ENCODE measurements around the gene ARID1B. TPM values are rescaled to one million over a fixed set of nuclear protein-coding genes. Genes with fewer than 3 reads are reported as not detected.

ARID1B gene
- total and polyA plus RNA-seq, 4 donors, result 7.0 to 49.0 (median 24.2) TPM

DNA sequence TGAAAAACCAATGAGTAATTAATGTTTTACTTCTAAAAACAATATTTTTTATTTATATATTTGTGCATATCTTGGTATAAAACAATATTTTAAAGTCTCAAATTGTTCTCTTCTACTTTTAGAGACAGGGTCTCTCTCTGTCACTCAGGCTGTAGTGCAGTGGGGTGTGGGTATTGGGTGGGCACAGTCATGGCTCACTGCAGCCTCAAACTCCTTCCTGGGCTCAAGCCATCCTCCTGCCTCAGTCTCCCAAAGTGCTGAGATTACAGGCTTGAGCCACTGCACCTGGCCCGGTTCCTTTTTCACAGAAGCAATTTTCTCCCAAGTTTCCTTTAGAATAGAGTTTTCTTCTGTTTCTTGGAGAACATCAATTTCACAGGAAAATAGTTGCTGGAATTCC lies 443.3 kb downstream of the ARID1B start:
- DNase-seq (ENCODE audit: low spot score), result no peak
- Histone ChIP-seq H3K27me3 (ENCODE audit: control insufficient read depth in 4 of 4, insufficient read depth in 4 of 4, low read length in 3 of 4) (no peaks in the 10 kb centered on the region), H3K36me3 (ENCODE audit: control insufficient read depth in 4 of 4, insufficient read depth in 3 of 4, low read depth in 1 of 4, low read length in 3 of 4) (no peaks in the 10 kb centered on the region), H3K9me3 (ENCODE audit: control insufficient read depth in 4 of 4, low read length in 3 of 4) (no peaks in the 10 kb centered on the region), H3K4me3 (ENCODE audit: low read depth in 1 of 3, low read length in 3 of 3) (peak overlapping the region in 1 of 3 donors; percentile 51), H3K9ac (ENCODE audit: low read depth in 1 of 2, low read length in 2 of 2) (peak overlapping the region in 1 of 2 donors; percentile 32), H3K4me1 (ENCODE audit: control insufficient read depth in 4 of 4, insufficient read depth in 4 of 4, low read length in 3 of 4) (peaks cover 0 to 6% (median 1%) of the 10 kb centered on the region in 4 donors), H3K27ac (ENCODE audit: low read depth in 1 of 2, low read length in 2 of 2) (no peak overlapping the region)
- TF ChIP-seq RAD21 (IDR thresholded peaks at IDR 0.05) (no peak), FOXA1 (IDR thresholded peaks at IDR 0.05) (no peak)
- TF ChIP-seq, protein P1, sequence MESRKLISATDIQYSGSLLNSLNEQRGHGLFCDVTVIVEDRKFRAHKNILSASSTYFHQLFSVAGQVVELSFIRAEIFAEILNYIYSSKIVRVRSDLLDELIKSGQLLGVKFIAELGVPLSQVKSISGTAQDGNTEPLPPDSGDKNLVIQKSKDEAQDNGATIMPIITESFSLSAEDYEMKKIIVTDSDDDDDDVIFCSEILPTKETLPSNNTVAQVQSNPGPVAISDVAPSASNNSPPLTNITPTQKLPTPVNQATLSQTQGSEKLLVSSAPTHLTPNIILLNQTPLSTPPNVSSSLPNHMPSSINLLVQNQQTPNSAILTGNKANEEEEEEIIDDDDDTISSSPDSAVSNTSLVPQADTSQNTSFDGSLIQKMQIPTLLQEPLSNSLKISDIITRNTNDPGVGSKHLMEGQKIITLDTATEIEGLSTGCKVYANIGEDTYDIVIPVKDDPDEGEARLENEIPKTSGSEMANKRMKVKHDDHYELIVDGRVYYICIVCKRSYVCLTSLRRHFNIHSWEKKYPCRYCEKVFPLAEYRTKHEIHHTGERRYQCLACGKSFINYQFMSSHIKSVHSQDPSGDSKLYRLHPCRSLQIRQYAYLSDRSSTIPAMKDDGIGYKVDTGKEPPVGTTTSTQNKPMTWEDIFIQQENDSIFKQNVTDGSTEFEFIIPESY (IDR thresholded peaks at IDR 0.05), result no peak
- TF ChIP-seq, protein P2, sequence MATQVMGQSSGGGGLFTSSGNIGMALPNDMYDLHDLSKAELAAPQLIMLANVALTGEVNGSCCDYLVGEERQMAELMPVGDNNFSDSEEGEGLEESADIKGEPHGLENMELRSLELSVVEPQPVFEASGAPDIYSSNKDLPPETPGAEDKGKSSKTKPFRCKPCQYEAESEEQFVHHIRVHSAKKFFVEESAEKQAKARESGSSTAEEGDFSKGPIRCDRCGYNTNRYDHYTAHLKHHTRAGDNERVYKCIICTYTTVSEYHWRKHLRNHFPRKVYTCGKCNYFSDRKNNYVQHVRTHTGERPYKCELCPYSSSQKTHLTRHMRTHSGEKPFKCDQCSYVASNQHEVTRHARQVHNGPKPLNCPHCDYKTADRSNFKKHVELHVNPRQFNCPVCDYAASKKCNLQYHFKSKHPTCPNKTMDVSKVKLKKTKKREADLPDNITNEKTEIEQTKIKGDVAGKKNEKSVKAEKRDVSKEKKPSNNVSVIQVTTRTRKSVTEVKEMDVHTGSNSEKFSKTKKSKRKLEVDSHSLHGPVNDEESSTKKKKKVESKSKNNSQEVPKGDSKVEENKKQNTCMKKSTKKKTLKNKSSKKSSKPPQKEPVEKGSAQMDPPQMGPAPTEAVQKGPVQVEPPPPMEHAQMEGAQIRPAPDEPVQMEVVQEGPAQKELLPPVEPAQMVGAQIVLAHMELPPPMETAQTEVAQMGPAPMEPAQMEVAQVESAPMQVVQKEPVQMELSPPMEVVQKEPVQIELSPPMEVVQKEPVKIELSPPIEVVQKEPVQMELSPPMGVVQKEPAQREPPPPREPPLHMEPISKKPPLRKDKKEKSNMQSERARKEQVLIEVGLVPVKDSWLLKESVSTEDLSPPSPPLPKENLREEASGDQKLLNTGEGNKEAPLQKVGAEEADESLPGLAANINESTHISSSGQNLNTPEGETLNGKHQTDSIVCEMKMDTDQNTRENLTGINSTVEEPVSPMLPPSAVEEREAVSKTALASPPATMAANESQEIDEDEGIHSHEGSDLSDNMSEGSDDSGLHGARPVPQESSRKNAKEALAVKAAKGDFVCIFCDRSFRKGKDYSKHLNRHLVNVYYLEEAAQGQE (IDR thresholded peaks at IDR 0.05), result no peak
- TF ChIP-seq, protein P3, sequence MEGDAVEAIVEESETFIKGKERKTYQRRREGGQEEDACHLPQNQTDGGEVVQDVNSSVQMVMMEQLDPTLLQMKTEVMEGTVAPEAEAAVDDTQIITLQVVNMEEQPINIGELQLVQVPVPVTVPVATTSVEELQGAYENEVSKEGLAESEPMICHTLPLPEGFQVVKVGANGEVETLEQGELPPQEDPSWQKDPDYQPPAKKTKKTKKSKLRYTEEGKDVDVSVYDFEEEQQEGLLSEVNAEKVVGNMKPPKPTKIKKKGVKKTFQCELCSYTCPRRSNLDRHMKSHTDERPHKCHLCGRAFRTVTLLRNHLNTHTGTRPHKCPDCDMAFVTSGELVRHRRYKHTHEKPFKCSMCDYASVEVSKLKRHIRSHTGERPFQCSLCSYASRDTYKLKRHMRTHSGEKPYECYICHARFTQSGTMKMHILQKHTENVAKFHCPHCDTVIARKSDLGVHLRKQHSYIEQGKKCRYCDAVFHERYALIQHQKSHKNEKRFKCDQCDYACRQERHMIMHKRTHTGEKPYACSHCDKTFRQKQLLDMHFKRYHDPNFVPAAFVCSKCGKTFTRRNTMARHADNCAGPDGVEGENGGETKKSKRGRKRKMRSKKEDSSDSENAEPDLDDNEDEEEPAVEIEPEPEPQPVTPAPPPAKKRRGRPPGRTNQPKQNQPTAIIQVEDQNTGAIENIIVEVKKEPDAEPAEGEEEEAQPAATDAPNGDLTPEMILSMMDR (IDR thresholded peaks at IDR 0.05; ENCODE audit: low read depth, low read length, missing input control), result no peak
- WGBS, result 79% methylated on average over 1 of the region's 1 CpG

DNA sequence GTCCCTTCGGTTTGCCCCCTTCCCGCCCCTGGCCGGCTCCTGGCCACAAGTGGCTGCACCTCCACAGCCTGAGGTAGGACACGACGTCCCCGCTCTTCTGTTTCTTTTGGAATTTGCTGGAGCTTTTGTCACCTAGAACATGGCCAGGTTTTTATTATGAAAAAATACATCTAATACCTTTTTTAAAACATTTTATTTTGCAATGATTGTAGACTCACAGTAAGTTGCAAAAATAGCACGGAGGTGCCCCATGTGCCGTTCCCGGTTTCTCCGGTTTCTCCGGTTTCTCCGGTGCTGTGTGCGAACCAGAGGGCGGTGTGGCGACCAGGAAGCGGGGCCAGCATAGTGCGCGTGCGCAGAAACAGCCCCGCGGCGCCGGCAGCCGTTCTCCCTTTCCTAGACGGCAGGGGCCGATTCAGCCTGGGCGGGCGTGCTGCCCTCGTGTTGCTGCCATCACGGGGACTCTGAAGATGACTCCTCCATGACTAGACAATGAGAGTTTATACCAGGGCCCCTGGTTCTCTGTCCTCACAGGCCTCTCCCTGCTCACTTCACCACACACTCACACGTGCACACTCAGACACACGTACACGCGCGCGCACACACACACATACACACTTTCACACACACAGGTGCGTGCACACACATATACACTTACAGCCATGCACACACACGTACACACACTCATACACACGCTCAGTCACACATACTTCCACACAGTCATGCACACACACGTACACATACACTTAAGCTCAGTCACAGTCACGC lies 444.1 kb downstream of the ARID1B start:
- Histone ChIP-seq H3K4me3 (ENCODE audit: low read depth in 1 of 3, low read length in 3 of 3) (peak overlapping the region; percentile 32 to 51 (median 50)), H3K27ac (ENCODE audit: low read depth in 1 of 2, low read length in 2 of 2) (no peak overlapping the region), H3K36me3 (ENCODE audit: control insufficient read depth in 4 of 4, insufficient read depth in 3 of 4, low read depth in 1 of 4, low read length in 3 of 4) (no peaks in the 10 kb centered on the region), H3K27me3 (ENCODE audit: control insufficient read depth in 4 of 4, insufficient read depth in 4 of 4, low read length in 3 of 4) (no peaks in the 10 kb centered on the region), H3K9me3 (ENCODE audit: control insufficient read depth in 4 of 4, low read length in 3 of 4) (no peaks in the 10 kb centered on the region), H3K4me1 (ENCODE audit: control insufficient read depth in 4 of 4, insufficient read depth in 4 of 4, low read length in 3 of 4) (peaks cover 0 to 6% (median 1%) of the 10 kb centered on the region in 4 donors), H3K9ac (ENCODE audit: low read depth in 1 of 2, low read length in 2 of 2) (peak overlapping the region in 1 of 2 donors; percentile 32)
- WGBS, result 26% methylated on average over 41 of the region's 41 CpGs
- TF ChIP-seq RAD21 (IDR thresholded peaks at IDR 0.05) (peak; percentile 31 to 41), FOXA1 (IDR thresholded peaks at IDR 0.05) (no peak)
- TF ChIP-seq, protein P2 (IDR thresholded peaks at IDR 0.05), result no peak
- TF ChIP-seq, protein P4, sequence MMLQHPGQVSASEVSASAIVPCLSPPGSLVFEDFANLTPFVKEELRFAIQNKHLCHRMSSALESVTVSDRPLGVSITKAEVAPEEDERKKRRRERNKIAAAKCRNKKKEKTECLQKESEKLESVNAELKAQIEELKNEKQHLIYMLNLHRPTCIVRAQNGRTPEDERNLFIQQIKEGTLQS (IDR thresholded peaks at IDR 0.05), result no peak
- DNase-seq (ENCODE audit: low spot score), result peak; percentile 80

Data from liver (tissue), 9 donors.